OCI-LY7 (cell line): ENCODE data around the gene FCGR3B. TPM values are rescaled to one million over a fixed set of nuclear protein-coding genes. Genes with fewer than 3 reads are reported as not detected.
"Not testable (repeated sequence)": the region's sequence is repeated elsewhere in the genome, so short reads cannot be mapped to it uniquely, and the experiment has no call there.

Experiments
- BruUV-seq: library from RNA; stranded (reverse); fragments of 400-500 nt; replicated peaks from 2 replicates; lab custom pipeline; 2021; lab: Mats Ljungman, UMichigan
- CTCF ChIA-PET: fragments of 300-600 bp; sonication (Branson Sonifier 250); formaldehyde crosslinking; loops from one replicate; lab custom pipeline; 2022; ENCODE audit warnings: antibody characterized with exemption; ENCODE audit not compliant: unreplicated experiment; lab: Charles Lee
- POLR2A ChIA-PET: fragments of 300-600 bp; sonication (Branson Sonifier 250); formaldehyde crosslinking; loops from one replicate; lab custom pipeline; 2022; ENCODE audit warnings: antibody characterized with exemption; lab: Charles Lee
- DNase-seq: peaks from one replicate; pipeline ENCODE4 v3.0.0-alpha.2; 2015; ENCODE audit warnings: low spot score
- H2AFZ ChIP-seq: fragments of 200-600 bp; sonication (generic), shearing (Covaris generic); 2 replicates; pipeline ENCODE4 v1.6.1; 2014; ENCODE audit warnings: mild to moderate bottlenecking, antibody characterized with exemption, low read length, moderate library complexity
- H3K27ac ChIP-seq: fragments of 200-600 bp; sonication (generic); 2 replicates; pipeline ENCODE4 v1.5.1; 2014; ENCODE audit warnings: mixed run types, low read depth, mild to moderate bottlenecking, moderate library complexity, low read length, inconsistent platforms; ENCODE audit not compliant: poor library complexity, severe bottlenecking
- H3K36me3 ChIP-seq: fragments of 200-600 bp; sonication (generic); 2 replicates; pipeline ENCODE4 v1.6.1; 2014; ENCODE audit warnings: mild to moderate bottlenecking, antibody characterized with exemption, low read length, moderate library complexity, mixed read lengths; ENCODE audit not compliant: insufficient read depth
- H3K4me1 ChIP-seq: fragments of 200-600 bp; sonication (generic); 2 replicates; pipeline ENCODE4 v1.5.1; 2014; ENCODE audit warnings: mild to moderate bottlenecking, low read length; ENCODE audit not compliant: insufficient read depth, poor library complexity, severe bottlenecking
- H3K4me2 ChIP-seq: fragments of 200-600 bp; sonication (generic); 2 replicates; pipeline ENCODE4 v1.6.1; 2014; ENCODE audit warnings: mild to moderate bottlenecking, low read length
- H3K4me3 ChIP-seq: fragments of 200-600 bp; sonication (generic); 2 replicates; pipeline ENCODE4 v1.5.1; 2014; ENCODE audit warnings: mild to moderate bottlenecking, low read depth, low read length; ENCODE audit not compliant: poor library complexity, severe bottlenecking
- H3K79me2 ChIP-seq: fragments of 200-600 bp; sonication (generic); 2 replicates; pipeline ENCODE4 v1.6.1; 2016; ENCODE audit warnings: low read depth, mild to moderate bottlenecking, low read length, moderate library complexity, mixed read lengths; ENCODE audit not compliant: insufficient read depth
- H3K9me2 ChIP-seq: fragments of 200-600 bp; sonication (generic); 2 replicates; pipeline ENCODE4 v1.6.1; 2016; ENCODE audit warnings: mild to moderate bottlenecking, low read length, mixed read lengths; ENCODE audit not compliant: insufficient read depth
- H3K9me3 ChIP-seq: fragments of 200-600 bp; sonication (generic); 2 replicates; pipeline ENCODE4 v1.6.1; 2014; ENCODE audit warnings: mild to moderate bottlenecking, mixed run types, low read length, mixed read lengths
- H4K20me1 ChIP-seq: fragments of 200-600 bp; sonication (generic); 2 replicates; pipeline ENCODE4 v1.6.1; 2014; ENCODE audit warnings: mild to moderate bottlenecking, antibody characterized with exemption, low read length, moderate library complexity, mixed read lengths; ENCODE audit not compliant: insufficient read depth
- intact Hi-C: fragments of 100-400 bp; cut with micrococcal nuclease; formaldehyde crosslinking; loops from one replicate; pipeline ENCODE4 v1.10.0; 2022; ENCODE audit not compliant: unreplicated experiment
- total RNA-seq, 2 experiments: library from RNA; depleted of rRNA in 1 of 2; stranded (reverse); fragments of >200 nt in 1 of 2; shearing (Covaris generic) in 1 of 2; gene quantifications; 2 replicates each; pipeline ENCODE4 v1.2.3, GENCODE V29; 2014 to 2022

The FCGR3B gene
- total RNA-seq, 2 experiments from 2014 or later = not detected

GRCh38 chr1:161595583-161595982, 35.4 kb downstream of the FCGR3B start:
- H2AFZ ChIP-seq = not testable (repeated sequence)

GRCh38 chr1:161595173-161595572, 35.8 kb downstream of the FCGR3B start:
- POLR2A ChIA-PET, DNase-seq, H3K27ac ChIP-seq, BruUV-seq, H3K4me3 ChIP-seq, H3K9me2 ChIP-seq, H3K36me3 ChIP-seq, intact Hi-C loops, H3K9me3 ChIP-seq, CTCF ChIA-PET, H3K4me2 ChIP-seq, H2AFZ ChIP-seq, H4K20me1 ChIP-seq, H3K79me2 ChIP-seq, H3K4me1 ChIP-seq: not testable (repeated sequence)

More at GRCh38 chr1:161595583-161595982, 35.4 kb downstream of the FCGR3B start:
- H3K4me1 ChIP-seq, H3K9me2 ChIP-seq, CTCF ChIA-PET, H3K79me2 ChIP-seq, H3K36me3 ChIP-seq, intact Hi-C loops, H3K9me3 ChIP-seq, H3K27ac ChIP-seq, H3K4me3 ChIP-seq, DNase-seq, H3K4me2 ChIP-seq, POLR2A ChIA-PET, BruUV-seq, H4K20me1 ChIP-seq: not testable (repeated sequence)

- H3K4me3 ChIP-seq, DNase-seq, H3K27ac ChIP-seq, H3K79me2 ChIP-seq, CTCF ChIA-PET, H3K36me3 ChIP-seq, BruUV-seq, H3K9me2 ChIP-seq, H3K4me1 ChIP-seq, H3K9me3 ChIP-seq, intact Hi-C loops, H4K20me1 ChIP-seq, POLR2A ChIA-PET, H2AFZ ChIP-seq, H3K4me2 ChIP-seq: not testable (repeated sequence)
These were observed 36.5 kb downstream of the FCGR3B start for GRCh38 chr1:161594269-161594984.

- DNase-seq, H4K20me1 ChIP-seq, CTCF ChIA-PET, H3K79me2 ChIP-seq, H2AFZ ChIP-seq, H3K36me3 ChIP-seq, H3K27ac ChIP-seq, H3K4me3 ChIP-seq, H3K4me1 ChIP-seq, intact Hi-C loops, H3K9me3 ChIP-seq, POLR2A ChIA-PET, H3K4me2 ChIP-seq, BruUV-seq, H3K9me2 ChIP-seq: not testable (repeated sequence)
These were observed 37.8 kb downstream of the FCGR3B start for GRCh38 chr1:161593092-161593755.

- POLR2A ChIA-PET = not testable (repeated sequence)
These were observed 38.4 kb downstream of the FCGR3B start for GRCh38 chr1:161592586-161592985.

GRCh38 chr1:161589920-161590319, 41.1 kb downstream of the FCGR3B start:
- POLR2A ChIA-PET, intact Hi-C loops, H3K79me2 ChIP-seq, H3K9me3 ChIP-seq, BruUV-seq, H3K4me2 ChIP-seq, H3K27ac ChIP-seq, H3K36me3 ChIP-seq, H3K4me3 ChIP-seq, CTCF ChIA-PET, H3K4me1 ChIP-seq, H4K20me1 ChIP-seq, H3K9me2 ChIP-seq, H2AFZ ChIP-seq, DNase-seq: not testable (repeated sequence)

More at GRCh38 chr1:161592586-161592985, 38.4 kb downstream of the FCGR3B start:
- H3K4me2 ChIP-seq, intact Hi-C loops, H3K9me3 ChIP-seq, CTCF ChIA-PET, H3K27ac ChIP-seq, H3K9me2 ChIP-seq, H2AFZ ChIP-seq, BruUV-seq, H3K36me3 ChIP-seq, H3K4me3 ChIP-seq, DNase-seq, H3K4me1 ChIP-seq, H4K20me1 ChIP-seq, H3K79me2 ChIP-seq: not testable (repeated sequence)
